Measurements from ENCODE around the gene NECTIN1.

NECTIN1 gene

GRCh38 chr11:119759747-119760412, 30.9 kb upstream of the NECTIN1 start:
- Mint-ChIP-seq H3K9me3 (no peaks in the 10 kb centered on the region), H3K36me3 (ENCODE audit: low read depth) (no peaks in the 10 kb centered on the region), H3K27me3 (ENCODE audit: low read depth) (peaks cover 1% of the 10 kb centered on the region), H3K27ac (no peak overlapping the region), H3K4me3 (no peak overlapping the region), H3K4me1 (ENCODE audit: low read depth) (no peaks in the 10 kb centered on the region)

- Mint-ChIP-seq H3K36me3 (ENCODE audit: low read depth) (no peaks in the 10 kb centered on the region), H3K9me3 (no peaks in the 10 kb centered on the region), H3K27me3 (ENCODE audit: low read depth) (peaks cover 4% of the 10 kb centered on the region), H3K27ac (no peak overlapping the region), H3K4me3 (no peak overlapping the region), H3K4me1 (ENCODE audit: low read depth) (no peaks in the 10 kb centered on the region)
Observed at GRCh38 chr11:119759324-119759723, 30.3 kb upstream of the NECTIN1 start.

DNA sequence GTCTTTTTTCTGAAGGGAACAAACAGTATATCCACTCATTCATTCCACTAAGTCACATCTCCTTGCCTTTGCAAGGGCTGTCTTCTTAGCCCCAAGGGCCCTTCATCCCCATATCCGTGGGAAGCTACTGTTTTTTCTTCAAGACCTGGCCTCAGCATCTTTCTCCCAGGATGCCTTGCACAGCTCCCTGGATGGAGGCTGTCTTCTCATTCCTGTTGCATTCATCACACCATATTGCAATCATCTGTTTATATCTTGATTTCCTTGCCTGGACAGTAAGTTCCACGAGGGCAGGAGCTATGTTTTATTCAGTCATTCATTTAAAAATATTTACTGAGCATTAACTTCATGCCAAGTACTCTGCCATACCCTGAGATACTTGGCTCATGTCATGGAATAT, 29.3 kb upstream of the NECTIN1 start:
- Mint-ChIP-seq H3K27ac (no peak overlapping the region), H3K9me3 (no peaks in the 10 kb centered on the region), H3K27me3 (ENCODE audit: low read depth) (peaks cover 4% of the 10 kb centered on the region), H3K36me3 (ENCODE audit: low read depth) (no peaks in the 10 kb centered on the region), H3K4me3 (no peak overlapping the region), H3K4me1 (ENCODE audit: low read depth) (no peaks in the 10 kb centered on the region)

DNA sequence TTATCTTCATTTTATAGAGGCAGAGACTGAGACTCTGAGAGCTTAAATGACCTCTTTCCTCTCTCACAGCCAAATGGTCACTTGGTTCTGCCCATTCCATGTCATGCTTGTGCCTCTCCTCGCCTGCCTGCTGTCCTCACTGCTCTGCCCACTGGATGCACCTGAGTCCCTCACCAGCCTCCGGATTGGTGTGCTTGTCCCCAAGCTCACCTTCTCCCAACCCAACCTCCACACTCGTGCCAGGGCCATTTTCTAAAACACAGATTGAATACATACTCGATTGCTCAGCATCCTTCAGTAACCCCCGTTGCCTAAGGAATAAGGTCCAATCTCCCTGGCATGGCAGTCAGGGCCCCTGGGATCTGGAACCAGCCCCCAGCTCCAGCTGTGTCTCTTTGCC, 28.4 kb upstream of the NECTIN1 start:
- H3K36me3 Mint-ChIP-seq (ENCODE audit: low read depth), result no peaks in the 10 kb centered on the region
- peaks cover 4% of the 10 kb centered on the region for H3K27me3 Mint-ChIP-seq (ENCODE audit: low read depth)
- no peaks in the 10 kb centered on the region for H3K4me1 Mint-ChIP-seq (ENCODE audit: low read depth)
- H3K4me3 Mint-ChIP-seq, result no peak overlapping the region
- no peaks in the 10 kb centered on the region for H3K9me3 Mint-ChIP-seq
- H3K27ac Mint-ChIP-seq, result no peak overlapping the region

DNA sequence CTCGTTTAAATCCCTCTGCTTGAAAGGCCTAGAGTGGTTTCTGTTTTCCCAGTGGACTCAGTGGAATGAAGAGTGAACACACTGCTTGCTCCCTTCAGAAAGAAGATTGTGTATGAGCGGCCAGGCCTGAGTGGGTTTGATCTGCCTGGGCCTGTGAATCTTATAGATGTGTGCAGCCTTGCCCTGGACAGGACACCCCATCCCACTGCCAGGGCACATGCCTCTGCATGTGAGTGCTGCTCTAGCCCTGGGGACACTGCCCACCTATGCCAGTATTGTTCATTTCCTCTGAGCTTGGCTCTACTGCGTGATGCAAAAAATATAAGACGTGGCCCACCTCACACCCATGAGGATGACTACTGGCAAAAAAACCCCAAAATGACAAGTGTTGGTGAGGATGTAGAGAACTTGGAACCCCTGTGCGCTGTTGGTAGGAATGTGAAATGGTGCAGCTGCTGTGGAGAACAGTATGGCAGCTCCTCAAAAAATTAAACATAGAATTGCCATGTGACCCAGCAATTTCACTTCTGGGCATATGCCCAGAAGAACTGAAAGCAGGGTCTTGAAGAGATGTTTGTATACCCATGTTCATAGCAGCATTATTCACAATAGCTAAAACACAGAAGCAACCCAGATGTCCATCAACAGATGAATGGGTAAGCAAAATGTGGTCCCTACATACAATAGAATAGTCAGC, 27.3 kb upstream of the NECTIN1 start:
- no peaks in the 10 kb centered on the region for H3K9me3 Mint-ChIP-seq
- peaks cover 4% of the 10 kb centered on the region for H3K27me3 Mint-ChIP-seq (ENCODE audit: low read depth)
- no peak overlapping the region for H3K27ac Mint-ChIP-seq
- H3K4me1 Mint-ChIP-seq (ENCODE audit: low read depth), result peaks cover 1% of the 10 kb centered on the region
- H3K4me3 Mint-ChIP-seq, result no peak overlapping the region
- H3K36me3 Mint-ChIP-seq (ENCODE audit: low read depth), result no peaks in the 10 kb centered on the region

DNA sequence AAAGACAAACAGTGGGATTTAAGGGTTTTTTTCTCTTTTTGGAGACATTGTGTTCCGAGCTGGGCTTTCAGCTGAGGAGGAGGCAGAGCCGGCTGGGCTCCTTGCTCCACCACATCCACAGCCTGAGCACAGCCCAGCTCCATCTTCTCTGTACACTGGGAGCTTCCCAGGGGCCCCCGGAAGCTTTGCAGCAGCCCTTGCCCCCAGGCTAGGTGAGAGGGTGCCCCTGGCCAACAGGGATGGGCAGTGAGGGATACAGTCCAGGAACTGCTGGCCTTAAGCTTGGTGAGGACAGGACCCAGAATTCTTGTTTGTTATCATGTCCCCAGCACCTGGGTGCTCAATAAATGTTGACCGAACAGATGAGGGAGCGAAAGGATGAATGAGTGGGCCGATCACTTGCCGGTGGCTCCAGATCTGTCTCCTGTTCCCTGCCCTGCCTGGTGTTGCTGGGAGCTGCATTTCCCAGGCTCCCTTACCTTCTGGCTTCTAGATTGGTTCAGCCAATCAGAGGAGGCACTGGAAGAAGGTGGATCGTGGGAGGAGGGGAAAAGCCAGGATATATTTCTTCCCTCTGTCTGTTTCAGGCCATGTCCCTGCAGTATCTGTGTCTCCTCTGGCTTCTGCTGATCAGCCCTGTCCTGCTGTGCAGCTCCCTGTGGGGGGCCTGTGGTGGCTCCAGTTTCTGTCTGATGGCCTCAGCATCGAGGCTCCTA, 26.5 kb upstream of the NECTIN1 start:
- Mint-ChIP-seq H3K27me3 (ENCODE audit: low read depth) (peaks cover 4% of the 10 kb centered on the region), H3K36me3 (ENCODE audit: low read depth) (no peaks in the 10 kb centered on the region), H3K4me1 (ENCODE audit: low read depth) (peaks cover 1% of the 10 kb centered on the region), H3K27ac (no peak overlapping the region), H3K4me3 (no peak overlapping the region), H3K9me3 (no peaks in the 10 kb centered on the region)

DNA sequence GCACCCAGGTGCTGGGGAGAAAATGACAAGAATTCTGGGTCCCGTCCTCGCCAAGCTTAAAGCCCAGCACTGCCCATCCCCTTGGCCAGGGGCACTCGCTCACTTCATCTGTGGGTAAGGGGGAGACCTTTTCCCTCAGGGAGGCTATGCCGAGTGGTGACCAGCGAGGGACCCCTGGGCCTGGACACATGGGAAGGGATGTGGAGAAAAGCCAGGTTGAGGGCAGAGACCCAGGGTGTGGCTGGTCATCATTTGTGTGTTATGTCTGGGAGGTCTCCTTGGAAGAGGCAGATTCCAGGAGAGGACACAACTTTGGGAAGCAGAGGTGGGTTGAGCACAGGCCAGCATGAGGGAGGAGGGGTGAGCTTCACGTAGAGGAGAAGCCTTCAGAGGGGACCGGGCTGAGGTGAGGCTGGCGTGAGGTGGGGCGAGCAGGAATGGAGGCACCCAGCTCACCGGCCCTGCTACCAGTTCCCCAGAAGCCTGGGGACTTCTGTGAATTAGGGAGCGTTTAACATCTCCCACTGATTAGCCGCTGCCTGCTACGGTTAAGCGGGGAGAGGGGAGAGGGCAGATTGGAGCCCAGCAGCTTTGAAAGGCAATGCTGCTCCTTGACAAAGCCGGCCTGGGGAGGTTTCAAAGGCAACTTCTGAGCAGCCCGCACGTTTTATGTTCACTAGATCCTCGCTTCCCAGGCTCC, 25.8 kb upstream of the NECTIN1 start:
- H3K4me1 Mint-ChIP-seq (ENCODE audit: low read depth), result peaks cover 1% of the 10 kb centered on the region
- no peaks in the 10 kb centered on the region for H3K36me3 Mint-ChIP-seq (ENCODE audit: low read depth)
- H3K9me3 Mint-ChIP-seq, result no peaks in the 10 kb centered on the region
- H3K27me3 Mint-ChIP-seq (ENCODE audit: low read depth), result peaks cover 4% of the 10 kb centered on the region
- H3K27ac Mint-ChIP-seq, result no peak overlapping the region
- H3K4me3 Mint-ChIP-seq, result no peak overlapping the region

DNA sequence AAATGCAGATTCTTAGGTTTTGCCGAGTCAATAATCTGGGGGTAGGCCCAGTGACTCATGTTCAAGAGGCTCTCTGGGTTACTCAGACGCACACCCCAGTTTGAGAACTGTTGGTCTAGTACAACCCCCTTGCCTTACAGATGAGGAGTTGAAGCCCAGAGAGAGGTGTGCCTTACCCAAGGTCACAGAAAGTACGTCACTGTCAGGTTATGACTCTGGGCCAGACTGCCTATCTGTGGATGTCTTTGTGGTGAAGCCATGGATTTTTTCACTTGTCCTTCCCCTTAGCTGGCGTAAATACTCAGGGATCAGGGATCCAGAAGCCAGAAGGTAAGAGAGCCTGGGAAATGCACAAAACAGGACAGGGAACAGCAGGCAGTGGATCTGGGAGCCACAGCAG, 25.2 kb upstream of the NECTIN1 start:
- Mint-ChIP-seq H3K27ac (no peak overlapping the region), H3K4me1 (ENCODE audit: low read depth) (peaks cover 1% of the 10 kb centered on the region), H3K36me3 (ENCODE audit: low read depth) (no peaks in the 10 kb centered on the region), H3K4me3 (no peak overlapping the region), H3K27me3 (ENCODE audit: low read depth) (peaks cover 4% of the 10 kb centered on the region), H3K9me3 (no peaks in the 10 kb centered on the region)

GRCh38 chr11:119752946-119753345, 23.9 kb upstream of the NECTIN1 start:
- H3K27ac Mint-ChIP-seq, result no peak overlapping the region
- H3K27me3 Mint-ChIP-seq (ENCODE audit: low read depth), result peaks cover 4% of the 10 kb centered on the region
- peaks cover 1% of the 10 kb centered on the region for H3K4me1 Mint-ChIP-seq (ENCODE audit: low read depth)
- H3K4me3 Mint-ChIP-seq, result no peak overlapping the region
- H3K36me3 Mint-ChIP-seq (ENCODE audit: low read depth), result no peaks in the 10 kb centered on the region
- H3K9me3 Mint-ChIP-seq, result no peaks in the 10 kb centered on the region

DNA sequence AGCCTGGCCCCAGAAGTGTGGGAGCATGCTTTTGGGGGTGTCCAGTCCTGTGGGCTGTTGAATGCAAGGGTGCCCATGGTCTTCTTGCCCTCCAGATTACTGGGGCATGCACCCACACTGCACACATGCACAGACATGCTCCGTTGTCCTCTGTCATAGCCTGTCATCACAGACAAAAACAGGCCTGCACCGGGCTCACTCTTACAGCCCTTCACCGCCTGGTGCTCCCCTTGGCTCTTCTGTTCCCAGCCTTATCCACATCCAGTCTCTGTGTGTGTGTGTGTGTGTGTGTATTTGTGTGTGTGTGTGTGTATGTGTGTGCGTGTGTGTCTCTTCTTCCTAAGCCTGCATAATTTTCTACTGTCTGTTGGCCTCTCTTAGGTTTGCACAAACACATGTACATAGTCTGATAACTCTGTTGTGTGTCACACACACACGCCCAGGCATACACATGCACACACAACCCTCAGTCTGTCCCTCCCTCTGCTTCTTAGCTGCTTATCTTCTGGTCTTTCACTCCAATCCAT, 23.4 kb upstream of the NECTIN1 start:
- no peaks in the 10 kb centered on the region for H3K9me3 Mint-ChIP-seq
- no peak overlapping the region for H3K4me3 Mint-ChIP-seq
- H3K27me3 Mint-ChIP-seq (ENCODE audit: low read depth), result peaks cover 4% of the 10 kb centered on the region
- peaks cover 1% of the 10 kb centered on the region for H3K4me1 Mint-ChIP-seq (ENCODE audit: low read depth)
- no peaks in the 10 kb centered on the region for H3K36me3 Mint-ChIP-seq (ENCODE audit: low read depth)
- no peak overlapping the region for H3K27ac Mint-ChIP-seq

GRCh38 chr11:119750056-119750455, 21.1 kb upstream of the NECTIN1 start:
- no peaks in the 10 kb centered on the region for H3K36me3 Mint-ChIP-seq (ENCODE audit: low read depth)
- H3K9me3 Mint-ChIP-seq, result no peaks in the 10 kb centered on the region
- H3K4me1 Mint-ChIP-seq (ENCODE audit: low read depth), result peaks cover 1% of the 10 kb centered on the region
- H3K27me3 Mint-ChIP-seq (ENCODE audit: low read depth), result peaks cover 5% of the 10 kb centered on the region
- no peak overlapping the region for H3K4me3 Mint-ChIP-seq
- no peak overlapping the region for H3K27ac Mint-ChIP-seq

DNA sequence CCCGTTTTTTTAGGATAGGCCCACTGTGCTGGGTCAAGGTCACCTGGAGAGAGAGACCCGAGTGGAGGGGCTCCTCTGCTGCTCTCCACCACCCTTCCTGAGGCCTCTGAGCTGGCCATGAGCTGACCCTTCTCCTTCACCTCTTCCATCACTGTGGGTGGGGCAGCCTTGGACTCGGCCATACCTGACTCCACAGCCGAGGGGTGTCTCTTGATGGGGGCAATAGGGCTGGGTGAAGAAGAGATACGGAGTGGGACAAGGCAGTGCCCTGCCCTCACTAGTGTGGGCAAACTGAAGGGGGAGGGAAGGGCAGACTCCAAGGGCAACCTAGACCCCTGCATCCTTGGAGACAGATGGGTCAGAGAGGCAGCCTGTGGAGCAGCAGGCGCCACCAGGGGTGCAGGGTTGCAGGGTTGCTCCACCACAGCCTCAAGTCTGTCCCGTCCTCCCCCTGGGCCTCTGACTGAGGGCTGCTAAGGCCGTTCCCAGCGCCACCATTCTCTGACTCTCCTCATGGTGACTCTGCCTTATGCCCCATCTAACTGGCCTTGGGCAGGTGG, 20.1 kb upstream of the NECTIN1 start:
- Mint-ChIP-seq H3K36me3 (ENCODE audit: low read depth) (no peaks in the 10 kb centered on the region), H3K27ac (no peak overlapping the region), H3K27me3 (ENCODE audit: low read depth) (peaks cover 5% of the 10 kb centered on the region), H3K9me3 (no peaks in the 10 kb centered on the region), H3K4me3 (no peak overlapping the region), H3K4me1 (ENCODE audit: low read depth) (peaks cover 1% of the 10 kb centered on the region)

DNA sequence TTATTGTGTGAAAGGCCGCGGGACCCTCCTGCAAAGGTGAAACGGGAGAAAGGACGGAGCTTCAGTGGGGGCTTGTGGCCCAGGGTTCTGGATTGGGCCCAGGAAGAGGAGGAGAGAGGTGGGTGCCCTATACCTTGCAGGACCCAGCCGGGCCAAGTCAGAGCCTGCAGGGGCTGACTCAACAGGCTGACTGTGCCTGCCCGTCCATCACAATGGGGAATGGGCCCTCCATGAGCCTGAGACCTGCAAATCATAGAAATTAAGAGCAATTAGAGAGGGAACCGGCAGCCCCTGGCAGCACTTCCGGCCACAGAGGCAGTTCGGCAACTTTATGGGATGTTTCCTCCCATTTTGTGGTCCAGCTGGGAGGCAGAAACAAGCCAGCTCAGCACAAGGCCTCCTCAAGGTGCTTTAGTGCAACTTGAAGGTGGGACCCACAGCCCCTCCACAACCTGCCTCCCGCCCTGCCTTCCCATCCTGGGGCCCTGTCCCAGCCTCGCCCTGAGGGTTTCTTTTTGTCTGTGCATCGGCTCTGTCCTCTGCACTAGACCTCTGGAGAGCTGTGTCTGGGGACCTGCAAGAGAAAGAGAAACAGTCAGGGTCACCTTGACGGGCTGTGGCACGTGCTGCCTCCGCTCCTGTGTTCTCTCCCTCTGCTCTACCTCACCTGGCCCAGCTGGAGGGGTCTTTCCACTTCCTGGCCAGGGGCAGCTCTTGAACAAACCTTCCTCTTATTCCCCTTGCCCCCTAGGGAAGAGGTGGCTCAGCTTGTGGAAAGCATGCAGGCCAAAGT, 19.1 kb upstream of the NECTIN1 start:
- H3K9me3 Mint-ChIP-seq, result no peaks in the 10 kb centered on the region
- H3K4me1 Mint-ChIP-seq (ENCODE audit: low read depth), result peaks cover 1% of the 10 kb centered on the region
- no peaks in the 10 kb centered on the region for H3K36me3 Mint-ChIP-seq (ENCODE audit: low read depth)
- no peak overlapping the region for H3K27ac Mint-ChIP-seq
- H3K4me3 Mint-ChIP-seq, result no peak overlapping the region
- peaks cover 14% of the 10 kb centered on the region for H3K27me3 Mint-ChIP-seq (ENCODE audit: low read depth)
